DLD1 (cell line): Measurements from ENCODE around the gene UQCRC1.

Source experiments
- in situ Hi-C: cut with HindIII; loops from 2 replicates; pipeline ENCODE4 v1.10.0; 2017; ENCODE audit warnings: low sequenced_read_pairs

UQCRC1 gene

GRCh38 chr3:48599509-48600285, 9.7 kb downstream of the UQCRC1 start:
- in situ Hi-C loops: no loop called here

- in situ Hi-C loops: no loop called here
These were observed 10.4 kb downstream of the UQCRC1 start for GRCh38 chr3:48599077-48599501.

DNA sequence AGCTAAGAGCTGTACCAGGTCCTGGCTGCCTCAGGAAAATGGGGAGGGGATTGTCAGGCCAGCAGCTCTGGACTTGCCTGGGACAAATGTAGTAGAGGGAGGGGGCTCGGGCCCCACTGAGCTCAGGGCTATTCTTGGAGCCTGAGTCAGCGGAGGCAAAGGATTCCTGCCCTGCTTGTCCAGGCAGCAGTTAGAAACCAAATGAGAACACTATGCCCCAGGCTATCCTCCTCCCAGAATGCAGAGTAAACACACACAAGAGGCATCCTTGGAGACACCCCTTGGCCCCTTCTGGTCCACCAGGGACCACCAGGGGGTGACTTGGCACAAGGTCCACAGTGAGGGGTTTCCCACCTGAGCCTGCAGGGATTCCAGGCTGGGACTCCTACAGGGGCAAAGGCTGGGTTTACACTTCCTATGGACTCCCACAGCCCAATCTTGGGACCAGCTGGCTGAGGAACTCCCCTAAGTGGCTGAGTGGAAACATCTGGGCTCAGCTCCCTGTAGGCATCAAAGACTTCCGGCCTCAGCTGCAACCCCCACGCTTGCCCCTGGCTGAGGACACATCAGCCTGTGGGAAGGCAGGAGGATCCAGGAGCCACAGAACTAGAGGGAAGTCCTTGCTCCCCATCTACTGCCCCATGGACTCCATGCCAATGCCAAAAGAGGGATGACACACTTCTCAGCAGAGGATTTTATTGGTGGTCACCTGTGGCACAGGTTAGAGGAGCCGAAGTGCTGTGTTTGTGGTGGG, 10.9 kb downstream of the UQCRC1 start:
- in situ Hi-C loops: no loop called here

DNA sequence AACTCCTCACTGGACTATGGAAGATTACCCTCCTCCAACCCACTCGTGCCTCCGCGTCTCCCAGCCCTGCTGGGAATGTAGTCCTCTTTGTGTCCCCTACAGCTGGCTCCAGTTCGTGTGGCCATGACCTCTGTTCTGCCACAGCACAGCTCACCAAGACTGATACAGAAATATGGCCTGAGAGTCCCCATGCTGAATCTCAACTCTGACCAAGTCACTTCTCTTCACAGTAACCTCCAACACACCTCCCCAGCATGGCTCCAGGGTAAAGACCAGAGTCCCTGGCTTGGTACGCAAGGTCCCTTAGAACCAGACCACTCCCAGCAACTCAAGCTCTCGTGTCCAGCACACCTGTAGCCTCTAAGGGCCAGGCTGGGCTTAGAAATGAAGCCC, 12.0 kb downstream of the UQCRC1 start:
- in situ Hi-C loops: no loop called here

DNA sequence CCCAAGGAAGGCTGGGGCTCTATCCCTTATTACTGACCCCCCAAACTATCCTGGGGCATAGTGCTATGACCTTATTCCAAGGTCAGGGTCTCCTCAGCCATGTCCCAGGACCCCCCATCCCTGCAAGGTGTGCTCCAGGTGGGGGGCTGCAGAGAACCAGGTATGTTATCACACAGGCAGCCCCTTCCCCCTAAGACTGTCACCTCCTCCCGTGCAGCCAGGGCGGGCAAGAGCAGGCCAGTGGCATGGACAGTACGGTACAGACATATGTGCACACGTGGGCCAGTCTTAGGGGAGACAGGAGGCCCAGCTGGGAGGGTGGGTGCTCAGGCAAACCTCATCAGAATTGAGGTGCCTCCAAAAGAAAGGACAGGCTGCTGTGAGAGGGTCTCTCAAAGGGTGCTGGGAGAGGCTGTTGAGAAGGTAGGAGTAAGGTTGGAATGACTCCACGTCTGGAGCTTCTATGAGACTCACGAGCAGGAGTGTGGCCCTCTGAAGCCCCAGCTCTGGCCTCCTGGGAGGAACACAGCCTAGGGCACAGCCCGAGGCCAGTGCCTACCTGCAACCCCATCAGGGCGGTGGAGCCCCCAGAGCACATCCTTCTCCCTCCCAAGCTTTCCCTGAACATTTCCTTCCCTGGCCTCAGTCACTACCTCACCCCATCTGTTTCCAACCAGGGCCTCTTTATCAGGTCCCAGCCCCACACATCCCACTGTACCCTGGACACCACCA, 12.6 kb downstream of the UQCRC1 start:
- in situ Hi-C loops: no loop called here

DNA sequence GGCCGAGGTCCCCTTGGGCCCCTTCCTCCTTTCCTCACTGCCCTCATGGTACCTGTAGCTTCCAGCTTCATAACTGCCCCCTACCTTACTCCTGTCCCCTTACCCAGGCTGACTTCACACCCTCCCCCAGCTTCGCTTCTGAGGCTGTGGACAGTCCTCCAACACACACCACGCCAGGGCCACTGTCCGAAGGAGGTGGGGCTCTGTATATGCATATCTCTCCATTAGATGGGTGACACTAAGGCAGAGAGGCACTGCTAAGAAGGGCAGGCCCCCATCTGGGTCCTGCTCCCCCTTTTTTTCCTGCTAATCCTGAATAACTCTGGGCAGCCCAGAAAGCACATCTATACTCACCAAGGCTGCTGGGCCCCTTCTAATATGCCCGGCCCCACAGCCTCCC, 13.3 kb downstream of the UQCRC1 start:
- in situ Hi-C loops: no loop called here

DNA sequence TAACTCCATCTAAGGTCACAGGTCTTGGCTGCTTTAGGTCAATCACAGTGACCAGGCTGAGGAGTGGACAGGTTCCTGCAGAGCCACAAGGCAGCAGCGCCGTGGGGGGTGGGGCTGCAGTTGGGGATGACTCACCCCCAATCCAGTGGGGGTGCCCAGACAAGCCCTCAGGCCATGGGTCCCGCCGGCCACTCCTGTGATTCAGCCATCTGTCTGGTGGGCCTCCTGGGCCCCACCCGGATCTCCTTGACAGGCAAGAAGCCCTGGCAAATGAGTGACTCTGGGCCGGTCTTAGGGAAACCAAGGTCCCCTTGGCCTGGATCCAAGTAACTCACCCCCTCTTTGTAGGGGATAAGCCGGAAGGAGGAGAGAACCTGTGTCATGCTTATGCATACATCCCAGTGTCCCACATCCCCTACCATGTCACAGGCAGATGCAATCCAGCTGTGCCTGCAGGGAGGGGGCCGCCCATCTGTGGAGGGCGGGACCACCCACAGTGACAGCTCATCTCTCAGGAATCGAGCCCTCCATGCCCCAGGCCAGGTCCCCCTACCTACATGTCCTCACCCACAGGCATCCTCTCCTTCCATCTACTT, 13.8 kb downstream of the UQCRC1 start:
- in situ Hi-C loops: no loop called here

DNA sequence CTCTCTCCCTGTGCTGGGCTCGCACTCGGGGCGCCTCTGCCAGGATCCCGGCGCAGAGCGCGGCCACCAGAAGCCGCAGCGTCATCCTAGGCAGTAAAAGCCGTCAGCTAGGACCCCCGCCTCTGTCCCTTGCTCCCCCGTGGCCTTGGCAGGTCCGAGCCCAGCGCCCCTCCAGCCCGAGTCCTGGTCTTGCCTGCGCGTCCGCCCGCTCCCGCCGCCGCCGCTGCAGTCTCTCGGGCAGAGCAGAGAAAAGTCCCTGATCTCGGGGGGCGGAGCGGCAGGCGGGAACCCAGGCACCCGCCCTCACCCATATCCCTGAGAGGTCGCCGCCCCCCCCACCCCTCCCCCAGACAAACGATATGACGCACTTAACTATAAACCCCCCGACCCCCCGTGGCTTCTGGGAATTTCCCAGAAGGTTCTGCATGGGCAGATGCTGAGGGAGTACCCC, 14.3 kb downstream of the UQCRC1 start, which contains the start of gene COL7A1:
Gene COL7A1 (minus strand): TSS at position 255 of the 451 bp plus-strand sequence. CDS start 170 bp downstream, at position 85.
- in situ Hi-C loops: no loop called here

GRCh38 chr3:48594417-48595049, 14.9 kb downstream of the UQCRC1 start:
- in situ Hi-C loops: no loop called here

DNA sequence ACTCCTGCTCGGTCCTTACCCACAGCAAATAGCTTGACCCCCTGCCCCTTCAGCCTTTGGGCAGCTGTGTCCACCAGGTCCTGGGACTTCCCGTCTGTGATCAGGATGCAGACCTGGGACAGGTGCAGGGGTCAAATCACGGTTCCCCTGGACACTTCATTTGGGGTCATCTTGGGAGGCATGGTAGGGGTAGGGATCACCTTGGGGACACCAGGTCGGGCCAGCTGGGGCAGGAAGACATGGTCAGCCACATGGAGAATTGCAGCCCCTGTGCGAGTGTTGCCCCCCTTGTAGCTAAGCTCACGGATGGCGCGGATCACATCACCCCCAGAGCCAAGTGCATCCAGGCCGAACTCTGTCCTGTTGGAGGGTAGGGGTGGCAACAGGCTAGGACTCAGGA, 16.1 kb downstream of the UQCRC1 start:
- in situ Hi-C loops: no loop called here

- in situ Hi-C loops: no loop called here
These were observed 16.8 kb downstream of the UQCRC1 start for GRCh38 chr3:48592519-48593087.

- in situ Hi-C loops: no loop called here
These were observed 17.4 kb downstream of the UQCRC1 start for GRCh38 chr3:48591886-48592518.

DNA sequence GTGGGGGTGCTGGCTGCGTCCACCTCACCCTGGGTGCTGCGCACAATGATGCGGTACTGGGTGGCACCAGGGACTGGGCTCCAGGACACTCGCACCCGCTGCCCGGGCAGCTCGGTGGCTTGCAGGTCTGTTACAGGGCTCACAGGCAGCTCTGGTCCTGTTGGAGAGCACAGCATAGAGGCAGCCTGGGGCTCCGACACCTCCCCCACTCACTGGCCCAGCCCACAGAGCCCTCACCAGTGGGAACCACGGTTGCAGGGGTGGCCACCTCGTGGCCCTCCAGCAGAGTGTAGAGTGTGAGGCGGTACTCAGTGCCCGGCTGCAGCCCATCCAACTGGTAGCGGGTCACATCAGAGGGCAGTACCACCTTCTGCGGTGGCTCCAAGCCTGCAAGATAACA, 18.0 kb downstream of the UQCRC1 start:
- in situ Hi-C loops: no loop called here

- in situ Hi-C loops: no loop called here
These were observed 21.2 kb downstream of the UQCRC1 start for GRCh38 chr3:48588230-48588629.

- in situ Hi-C loops: no loop called here
These were observed 21.8 kb downstream of the UQCRC1 start for GRCh38 chr3:48587686-48588085.

- in situ Hi-C loops: no loop called here
These were observed 24.0 kb downstream of the UQCRC1 start for GRCh38 chr3:48585411-48585810.

- in situ Hi-C loops: no loop called here
These were observed 24.6 kb downstream of the UQCRC1 start for GRCh38 chr3:48584836-48585235.

DNA sequence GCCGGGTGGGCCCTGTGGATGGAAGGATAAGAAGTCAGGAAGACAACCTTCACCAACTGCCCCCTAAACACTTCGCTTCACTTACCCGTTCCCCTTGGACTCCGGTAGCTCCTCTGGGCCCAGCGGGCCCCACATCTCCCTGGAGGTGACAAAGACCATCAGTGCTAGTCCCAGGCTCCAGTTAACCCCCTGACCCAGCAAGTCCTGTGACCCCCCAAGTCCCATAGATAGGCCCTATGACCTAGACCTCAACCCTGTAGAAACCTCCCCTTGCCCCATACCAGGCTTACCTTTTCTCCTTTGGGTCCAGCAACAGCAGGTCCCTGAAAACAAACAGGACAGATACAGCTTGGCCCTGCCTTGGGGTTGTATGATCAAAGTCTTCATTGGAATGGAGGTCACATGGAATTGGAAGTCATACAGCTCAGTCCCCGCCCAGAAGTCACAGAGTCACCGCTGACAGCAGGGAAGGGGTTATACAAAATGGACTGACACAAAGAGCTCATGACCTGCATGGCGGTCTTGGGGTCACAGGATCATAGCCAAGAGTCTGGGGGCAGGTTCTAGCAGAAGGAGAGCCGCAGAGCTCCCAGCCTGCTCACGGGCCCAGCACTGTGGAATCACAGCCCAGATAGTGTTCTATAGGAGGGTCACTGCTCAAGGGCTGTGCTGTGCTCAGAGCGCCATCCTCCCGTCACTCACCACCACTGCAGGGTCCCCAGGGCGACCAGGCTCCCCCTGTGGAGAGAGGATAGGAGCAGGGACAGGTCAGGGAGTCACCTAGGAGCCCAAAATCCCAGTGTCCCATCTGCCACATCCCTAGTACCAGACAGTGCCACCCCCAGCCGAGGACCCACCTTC, 27.6 kb downstream of the UQCRC1 start:
- in situ Hi-C loops: no loop called here

DNA sequence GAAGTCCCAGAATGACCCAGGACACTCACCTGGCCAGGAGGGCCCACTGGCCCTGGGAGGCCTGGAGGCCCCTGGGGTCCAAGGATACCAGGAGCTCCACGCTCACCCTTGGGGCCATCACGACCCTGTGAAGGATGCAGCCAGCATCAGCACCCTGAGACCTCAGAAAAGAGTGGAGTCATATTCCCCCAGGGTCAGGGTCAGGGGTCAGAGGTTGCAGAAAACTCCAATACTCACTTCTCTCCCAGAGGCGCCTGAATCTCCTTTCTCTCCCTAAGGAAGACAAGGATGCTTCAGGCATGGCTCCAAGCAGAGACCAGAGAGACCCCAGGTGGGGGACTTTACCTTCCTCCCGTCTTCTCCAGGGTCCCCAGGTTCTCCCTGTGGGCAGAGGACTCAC, 32.8 kb downstream of the UQCRC1 start:
- in situ Hi-C loops: no loop called here
